WI38 (cell line): ENCODE results near the gene TMEM89.
A peak's percentile ranks its signal among the peaks of the same experiment; 100 is the strongest.

Source experiments
- H3K4me3 ChIP-seq: 2 replicates; pipeline ENCODE4 v1.5.1; 2011; ENCODE audit warnings: low read depth, mild to moderate bottlenecking, control low read depth, low read length
- CTCF ChIP-seq: IDR thresholded peaks from 2 replicates; pipeline ENCODE4 v1.5.1; 2012; ENCODE audit warnings: low read depth, mild to moderate bottlenecking, control low read depth, low read length

TMEM89 gene

GRCh38 chr3:48661501-48662144, 40.1 kb upstream of the TMEM89 start:
- H3K4me3 ChIP-seq = peak overlapping the region; percentile 40
- no peak for TF ChIP-seq CTCF

GRCh38 chr3:48660800-48661400, 39.3 kb upstream of the TMEM89 start:
- no peak overlapping the region for H3K4me3 ChIP-seq
- TF ChIP-seq CTCF = no peak

GRCh38 chr3:48656841-48657281, 35.3 kb upstream of the TMEM89 start:
- H3K4me3 ChIP-seq = no peak overlapping the region
- no peak for TF ChIP-seq CTCF

GRCh38 chr3:48656061-48656840, 34.7 kb upstream of the TMEM89 start:
- TF ChIP-seq CTCF = peak; percentile 46
- peak overlapping the region; percentile 43 for H3K4me3 ChIP-seq

- no peak for TF ChIP-seq CTCF
- peak overlapping the region; percentile 43; the same call in 1 of the 2 replicates for H3K4me3 ChIP-seq
Observed at GRCh38 chr3:48655606-48656005, 34.0 kb upstream of the TMEM89 start.

GRCh38 chr3:48655063-48655462, 33.5 kb upstream of the TMEM89 start:
- no peak overlapping the region for H3K4me3 ChIP-seq
- no peak for TF ChIP-seq CTCF
